Astrocyte (in vitro differentiated cells and primary cell): ENCODE measurements around the gene TARBP2. TPM values are rescaled to one million over a fixed set of nuclear protein-coding genes. Genes with fewer than 3 reads are reported as not detected.

Experiments
- DNase-seq: peaks from one replicate; pipeline ENCODE4 v3.0.0-alpha.2; 2010; ENCODE audit warnings: low read depth
- FAIRE-seq: peaks from 2 replicates; lab custom pipeline; 2011; peaks lifted over from hg19 to GRCh38; lab: Jason Lieb, UNC
- H2AFZ ChIP-seq: 2 replicates; pipeline ENCODE4 v1.6.0; 2012; ENCODE audit warnings: low read depth, low read length, inconsistent platforms
- H3K27ac ChIP-seq: 2 replicates; pipeline ENCODE4 v1.5.1; 2011; ENCODE audit warnings: low read depth, low read length, inconsistent platforms
- H3K27me3 ChIP-seq: 2 replicates; pipeline ENCODE4 v1.6.0; 2011; ENCODE audit warnings: low read length, inconsistent platforms; ENCODE audit not compliant: insufficient read depth
- H3K36me3 ChIP-seq: 2 replicates; pipeline ENCODE4 v1.5.1; 2011; ENCODE audit warnings: low read length, inconsistent platforms; ENCODE audit not compliant: insufficient read depth
- H3K4me1 ChIP-seq: 2 replicates; pipeline ENCODE4 v1.5.1; 2011; ENCODE audit warnings: low read length, inconsistent platforms; ENCODE audit not compliant: insufficient read depth
- H3K4me2 ChIP-seq: 2 replicates; pipeline ENCODE4 v1.6.0; 2012; ENCODE audit warnings: low read length, inconsistent platforms
- H3K4me3 ChIP-seq: 2 replicates; pipeline ENCODE4 v1.5.1; 2011; ENCODE audit warnings: low read depth, mild to moderate bottlenecking, low read length, inconsistent platforms; ENCODE audit not compliant: insufficient read depth
- H3K79me2 ChIP-seq: 2 replicates; pipeline ENCODE4 v1.6.0; 2012; ENCODE audit warnings: mild to moderate bottlenecking, low read length, inconsistent platforms; ENCODE audit not compliant: insufficient read depth
- H3K9ac ChIP-seq: 2 replicates; pipeline ENCODE4 v1.6.0; 2012; ENCODE audit warnings: mild to moderate bottlenecking, low read length, inconsistent platforms
- H3K9me3 ChIP-seq: 2 replicates; pipeline ENCODE4 v1.5.1; 2012; ENCODE audit warnings: low read depth, mild to moderate bottlenecking, low read length, inconsistent platforms; ENCODE audit not compliant: insufficient read depth
- H4K20me1 ChIP-seq: 2 replicates; pipeline ENCODE4 v1.6.0; 2012; ENCODE audit warnings: low read length, inconsistent platforms; ENCODE audit not compliant: insufficient read depth
- H3K27ac Mint-ChIP-seq: one replicate; pipeline ENCODE4 v1.8.0; 2021; ENCODE audit warnings: mild to moderate bottlenecking, mixed read lengths; ENCODE audit not compliant: unreplicated experiment
- H3K27me3 Mint-ChIP-seq: one replicate; pipeline ENCODE4 v1.8.0; 2021; ENCODE audit warnings: low read depth, mixed read lengths; ENCODE audit not compliant: unreplicated experiment
- H3K36me3 Mint-ChIP-seq: one replicate; pipeline ENCODE4 v1.8.0; 2021; ENCODE audit warnings: low read depth, mixed read lengths; ENCODE audit not compliant: unreplicated experiment
- H3K4me1 Mint-ChIP-seq: one replicate; pipeline ENCODE4 v1.8.0; 2021; ENCODE audit warnings: low read depth, mixed read lengths; ENCODE audit not compliant: unreplicated experiment
- H3K4me3 Mint-ChIP-seq: one replicate; pipeline ENCODE4 v1.8.0; 2021; ENCODE audit warnings: mild to moderate bottlenecking, moderate library complexity, mixed read lengths; ENCODE audit not compliant: unreplicated experiment
- H3K9me3 Mint-ChIP-seq: one replicate; pipeline ENCODE4 v1.8.0; 2021; ENCODE audit warnings: mild to moderate bottlenecking, mixed read lengths; ENCODE audit not compliant: unreplicated experiment
- EZH2 ChIP-seq: IDR thresholded peaks from 2 replicates; pipeline ENCODE4 v1.6.1; 2012; ENCODE audit warnings: mild to moderate bottlenecking, low read length, inconsistent platforms; ENCODE audit not compliant: insufficient read depth
- total RNA-seq: library from RNA; stranded (reverse); gene quantifications from 2 replicates; pipeline ENCODE4 v1.2.1, GENCODE V29; 2021
- TF ChIP-seq, protein P1 (sequence below): IDR thresholded peaks from 2 replicates; pipeline ENCODE4 v1.5.1; 2011; ENCODE audit warnings: low read depth, mild to moderate bottlenecking, inconsistent platforms, low read length, moderate library complexity; ENCODE audit not compliant: insufficient read depth

TARBP2 gene
- total RNA-seq, 1 donor from 2014 or later: 51.1 TPM

DNA sequence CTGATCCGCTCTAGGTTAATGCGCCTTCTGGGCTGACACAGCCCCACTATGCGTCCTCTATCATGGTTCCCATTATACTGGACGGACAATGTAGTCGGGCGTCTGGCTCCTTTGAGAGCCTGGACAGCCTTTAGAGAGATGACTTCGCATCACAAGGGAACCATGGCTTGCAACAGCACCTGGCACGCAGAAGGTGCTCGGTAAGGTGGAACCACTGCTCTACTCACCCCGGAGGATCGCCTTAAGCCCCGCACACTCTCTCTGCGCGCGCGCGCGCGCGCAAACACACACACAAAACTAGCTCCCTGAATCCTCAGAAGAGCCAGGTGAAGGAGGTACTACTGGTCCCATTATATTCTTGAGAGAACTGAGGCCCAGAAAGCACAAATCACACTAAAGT lies 8.9 kb upstream of the TARBP2 start:
- Histone ChIP-seq H2AFZ (no peak overlapping the region), H4K20me1 (peaks cover 20% of the 10 kb centered on the region), H3K4me1 (peaks cover 11% of the 10 kb centered on the region), H3K9me3 (no peaks in the 10 kb centered on the region), H3K4me2 (peak overlapping the region; percentile 87), H3K79me2 (peaks cover 34% of the 10 kb centered on the region), H3K27ac (peak overlapping the region; percentile 38), H3K4me3 (peak overlapping the region; percentile 42), H3K27me3 (no peaks in the 10 kb centered on the region), H3K36me3 (no peaks in the 10 kb centered on the region), H3K9ac (peak overlapping the region; percentile 75)
- Mint-ChIP-seq H3K27ac (peak overlapping the region; percentile 92), H3K4me1 (peaks cover 29% of the 10 kb centered on the region), H3K4me3 (peak overlapping the region; percentile 82), H3K9me3 (no peaks in the 10 kb centered on the region), H3K27me3 (no peaks in the 10 kb centered on the region), H3K36me3 (peaks cover 7% of the 10 kb centered on the region)
- no peak for DNase-seq
- TF ChIP-seq, protein P1, sequence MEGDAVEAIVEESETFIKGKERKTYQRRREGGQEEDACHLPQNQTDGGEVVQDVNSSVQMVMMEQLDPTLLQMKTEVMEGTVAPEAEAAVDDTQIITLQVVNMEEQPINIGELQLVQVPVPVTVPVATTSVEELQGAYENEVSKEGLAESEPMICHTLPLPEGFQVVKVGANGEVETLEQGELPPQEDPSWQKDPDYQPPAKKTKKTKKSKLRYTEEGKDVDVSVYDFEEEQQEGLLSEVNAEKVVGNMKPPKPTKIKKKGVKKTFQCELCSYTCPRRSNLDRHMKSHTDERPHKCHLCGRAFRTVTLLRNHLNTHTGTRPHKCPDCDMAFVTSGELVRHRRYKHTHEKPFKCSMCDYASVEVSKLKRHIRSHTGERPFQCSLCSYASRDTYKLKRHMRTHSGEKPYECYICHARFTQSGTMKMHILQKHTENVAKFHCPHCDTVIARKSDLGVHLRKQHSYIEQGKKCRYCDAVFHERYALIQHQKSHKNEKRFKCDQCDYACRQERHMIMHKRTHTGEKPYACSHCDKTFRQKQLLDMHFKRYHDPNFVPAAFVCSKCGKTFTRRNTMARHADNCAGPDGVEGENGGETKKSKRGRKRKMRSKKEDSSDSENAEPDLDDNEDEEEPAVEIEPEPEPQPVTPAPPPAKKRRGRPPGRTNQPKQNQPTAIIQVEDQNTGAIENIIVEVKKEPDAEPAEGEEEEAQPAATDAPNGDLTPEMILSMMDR: no peak
- TF ChIP-seq EZH2: no peak
- no peak for FAIRE-seq

DNA sequence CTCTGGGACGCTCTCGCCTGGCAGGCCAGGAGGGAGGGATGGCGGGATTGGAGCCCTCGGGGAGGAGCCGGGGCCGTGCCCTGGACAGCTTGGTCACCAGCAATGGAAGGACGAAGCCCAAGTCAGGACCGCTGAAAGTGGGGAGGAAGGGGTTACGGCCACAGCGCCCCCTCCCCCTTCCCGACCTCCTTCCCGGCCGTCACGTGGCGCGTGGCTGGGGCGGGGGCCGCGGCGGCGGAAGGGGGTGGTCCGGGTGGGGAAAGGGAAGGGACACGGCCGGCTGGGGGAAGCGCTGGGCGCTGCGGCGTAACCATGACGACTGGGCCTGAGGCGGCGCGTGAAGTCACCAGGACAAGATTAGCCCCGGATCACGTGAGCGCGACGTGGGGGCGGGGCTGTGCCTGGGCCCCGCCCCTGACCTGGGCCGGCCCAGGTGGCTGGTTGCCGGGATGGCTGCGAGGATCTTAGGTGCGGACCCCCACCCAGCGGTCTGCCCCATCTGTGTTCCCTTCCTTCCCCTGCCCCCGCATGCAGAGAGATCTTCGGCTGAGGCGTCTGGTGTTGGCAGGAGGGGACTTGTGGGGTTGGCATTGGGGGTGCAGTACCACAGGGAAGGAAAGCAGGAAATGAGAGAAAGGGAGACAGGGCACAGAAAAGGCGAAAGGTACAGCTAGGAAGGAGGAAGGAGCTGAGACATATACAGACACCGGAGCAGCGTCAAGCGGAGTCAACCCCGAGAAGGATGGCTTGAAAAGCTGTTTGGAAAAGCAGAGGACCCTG lies 8.1 kb upstream of the TARBP2 start:
- Histone ChIP-seq H3K79me2 (peaks cover 36% of the 10 kb centered on the region), H3K27ac (peak overlapping the region; percentile 59), H3K4me3 (peak overlapping the region; percentile 53), H3K4me2 (peak overlapping the region; percentile 87), H3K9ac (peak overlapping the region; percentile 75), H4K20me1 (peaks cover 20% of the 10 kb centered on the region), H3K27me3 (no peaks in the 10 kb centered on the region), H2AFZ (peak overlapping the region; percentile 74), H3K36me3 (no peaks in the 10 kb centered on the region), H3K9me3 (no peaks in the 10 kb centered on the region), H3K4me1 (peaks cover 11% of the 10 kb centered on the region)
- no peak for FAIRE-seq
- Mint-ChIP-seq H3K27ac (peak overlapping the region; percentile 92), H3K4me3 (peak overlapping the region; percentile 82), H3K27me3 (no peaks in the 10 kb centered on the region), H3K9me3 (no peaks in the 10 kb centered on the region), H3K4me1 (peaks cover 27% of the 10 kb centered on the region), H3K36me3 (peaks cover 7% of the 10 kb centered on the region)
- DNase-seq: peak; percentile 78
- TF ChIP-seq, protein P1: no peak
- TF ChIP-seq EZH2: no peak
